Kidney capillary endothelial cell (primary cell): ENCODE data around the gene GPR32.
"Not testable (repeated sequence)": the region's sequence is repeated elsewhere in the genome, so short reads cannot be mapped to it uniquely, and the experiment has no call there.

ENCODE experiments used
- DNase-seq: peaks from one replicate; pipeline ENCODE4 v3.0.0-alpha.2; 2018; ENCODE audit warnings: low spot score

The GPR32 gene

DNA sequence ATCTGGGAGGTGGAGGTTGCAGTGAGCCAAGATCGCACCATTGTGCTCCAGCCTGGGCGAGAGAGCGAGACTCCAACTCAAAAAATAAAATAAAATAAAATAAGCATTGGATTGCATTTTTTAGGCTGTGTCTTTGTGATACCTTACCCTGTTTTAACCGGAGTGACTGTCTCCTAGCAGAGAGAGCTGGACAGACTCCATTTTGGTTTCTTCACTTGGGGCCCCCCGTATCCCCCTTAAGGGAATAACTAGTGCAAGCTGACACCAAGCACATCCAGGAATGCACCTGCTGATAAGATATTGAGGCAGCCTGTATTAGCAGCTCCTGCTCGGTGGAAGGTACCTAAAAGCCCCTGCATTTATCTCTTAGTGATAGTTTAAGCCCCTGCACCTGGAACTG, 20.8 kb upstream of the GPR32 start:
- no peak for DNase-seq

- DNase-seq = no peak
Observed at GRCh38 chr19:50750010-50750409, 20.3 kb upstream of the GPR32 start.

- DNase-seq = no peak
Observed at GRCh38 chr19:50753879-50754278, 16.4 kb upstream of the GPR32 start.

- DNase-seq = not testable (repeated sequence)
Observed at GRCh38 chr19:50756244-50756643, 14.0 kb upstream of the GPR32 start.

DNA sequence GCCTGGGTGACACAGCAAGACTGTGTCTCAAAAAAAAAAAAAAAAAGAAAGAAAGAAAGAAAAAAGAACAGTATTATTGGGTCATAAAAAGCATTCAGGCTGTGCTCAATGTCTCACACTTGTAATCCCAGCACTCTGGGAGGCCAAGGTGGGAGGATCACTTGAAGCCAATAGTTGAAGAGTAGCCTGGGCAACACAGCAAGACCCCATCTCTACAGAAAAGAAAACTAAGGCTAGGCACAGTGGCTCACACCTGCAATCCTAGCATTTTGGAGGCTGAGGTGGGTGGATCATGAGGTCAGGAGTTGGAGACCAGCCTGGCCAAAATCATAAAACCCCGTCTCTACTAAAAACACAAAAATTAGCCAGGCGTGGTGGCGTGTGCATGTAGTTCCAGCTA, 12.6 kb upstream of the GPR32 start:
- not testable (repeated sequence) for DNase-seq

- not testable (repeated sequence) for DNase-seq
Observed at GRCh38 chr19:50759076-50759475, 11.2 kb upstream of the GPR32 start.

DNA sequence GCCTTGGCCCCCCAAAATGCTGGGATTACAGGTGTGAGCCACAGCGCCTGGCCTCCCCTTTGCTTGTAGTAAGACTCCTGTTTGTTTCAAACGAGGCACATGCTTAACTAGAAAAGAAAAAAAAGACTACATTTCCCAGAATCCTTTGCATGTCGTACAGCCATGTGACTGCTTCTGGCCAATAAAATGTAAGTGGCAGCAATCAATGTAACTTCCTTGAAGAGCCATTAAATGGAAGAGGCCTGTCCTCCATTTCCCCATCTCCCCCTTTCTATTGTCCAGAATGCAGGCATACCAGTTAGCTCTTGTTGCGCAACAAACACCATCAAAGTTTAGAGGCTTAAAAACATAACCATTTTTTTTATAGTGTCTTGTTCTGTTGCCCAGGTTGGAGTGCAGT, 10.4 kb upstream of the GPR32 start:
- peak; percentile 20 for DNase-seq

DNA sequence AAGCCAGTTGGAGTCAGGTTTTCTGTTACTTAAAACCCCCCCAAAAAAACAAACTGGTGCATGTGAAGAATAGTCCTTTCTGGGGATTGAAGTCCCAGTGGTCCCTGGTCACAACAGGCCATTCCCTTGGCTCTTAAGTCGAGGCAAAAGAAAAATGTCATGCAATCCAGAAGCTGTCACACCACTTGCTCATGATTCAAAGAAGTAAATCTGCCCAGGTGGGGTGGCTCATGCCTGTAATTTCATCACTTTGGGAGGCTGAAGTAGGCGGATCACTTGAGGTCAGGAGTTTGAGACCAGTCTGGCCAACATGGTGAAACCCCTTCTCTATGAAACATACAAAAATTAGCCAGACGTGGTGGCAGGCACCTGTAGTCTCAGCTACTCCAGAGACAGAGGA, 8.8 kb upstream of the GPR32 start:
- not testable (repeated sequence) for DNase-seq

GRCh38 chr19:50763521-50763920, 6.7 kb upstream of the GPR32 start:
- DNase-seq = not testable (repeated sequence)

GRCh38 chr19:50764409-50764808, 5.9 kb upstream of the GPR32 start:
- DNase-seq = no peak

DNA sequence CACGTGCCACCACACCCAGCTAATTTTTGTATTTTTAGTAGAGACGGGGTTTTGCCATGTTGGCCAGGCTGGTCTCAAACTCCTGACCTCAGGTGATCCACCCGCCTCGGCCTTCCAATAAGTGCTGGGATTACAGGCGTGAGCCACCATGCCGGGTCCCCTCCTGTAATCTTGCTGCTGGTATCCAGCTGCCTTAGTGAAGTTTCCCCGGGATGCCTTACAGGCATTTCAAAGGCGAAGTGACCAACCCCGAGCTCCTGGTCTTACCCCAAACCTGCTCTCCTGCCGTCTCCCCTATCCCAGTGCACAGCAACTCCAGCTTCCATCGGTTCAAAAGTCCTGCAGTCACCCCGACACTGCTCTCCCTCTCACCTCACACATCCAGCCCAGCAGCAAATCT, 3.5 kb upstream of the GPR32 start:
- DNase-seq = not testable (repeated sequence)

GRCh38 chr19:50767263-50767662, 3.0 kb upstream of the GPR32 start:
- DNase-seq = not testable (repeated sequence)

- no peak for DNase-seq
Observed at GRCh38 chr19:50768277-50768676, 2.0 kb upstream of the GPR32 start.

- DNase-seq = no peak
Observed at GRCh38 chr19:50770888-50771287, 624 bp downstream of the GPR32 start.

GRCh38 chr19:50772476-50772875, 2.2 kb downstream of the GPR32 start:
- DNase-seq = no peak

DNA sequence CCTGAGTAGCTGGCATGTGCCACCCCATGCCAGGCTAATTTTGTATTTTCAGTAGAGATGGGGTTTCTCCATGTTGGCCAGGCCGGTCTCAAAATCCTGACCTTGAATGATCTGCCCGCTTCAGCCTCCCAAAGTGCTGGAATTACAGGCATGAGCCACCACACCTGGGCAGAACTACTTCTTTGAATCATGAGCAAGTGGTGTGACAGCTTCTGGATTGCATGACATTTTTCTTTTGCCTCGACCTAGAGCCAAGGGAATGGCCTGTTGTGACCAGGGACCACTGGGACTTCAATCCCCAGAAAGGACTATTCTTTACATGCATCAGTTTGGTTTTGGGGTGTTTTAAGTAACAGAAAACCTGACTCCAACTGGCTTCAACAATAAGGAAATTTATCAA, 2.6 kb downstream of the GPR32 start:
- DNase-seq = not testable (repeated sequence)

GRCh38 chr19:50773454-50773853, 3.2 kb downstream of the GPR32 start:
- DNase-seq = not testable (repeated sequence)

DNA sequence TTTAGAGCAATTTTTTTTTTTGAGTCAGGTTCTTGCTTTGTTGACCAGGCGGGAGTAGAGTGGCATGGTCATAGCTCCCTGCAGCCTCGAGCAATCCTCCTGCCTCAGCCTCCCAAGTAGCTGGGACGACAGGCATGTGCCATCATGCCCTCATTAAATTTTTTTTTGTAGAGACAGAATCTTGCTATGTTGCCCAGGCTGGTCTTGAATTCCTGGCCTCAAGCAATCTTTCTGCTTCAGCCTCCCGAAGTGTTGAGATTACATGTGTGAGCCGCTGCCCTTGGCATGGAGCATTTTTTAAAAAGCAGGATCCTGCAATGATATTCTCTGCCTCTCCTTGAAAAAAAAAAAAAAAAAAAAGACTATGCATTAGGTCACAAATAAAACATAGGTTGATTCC, 5.9 kb downstream of the GPR32 start:
- no peak for DNase-seq

- no peak for DNase-seq
Observed at GRCh38 chr19:50777261-50777660, 7.0 kb downstream of the GPR32 start.

- DNase-seq = no peak
Observed at GRCh38 chr19:50777830-50778303, 7.6 kb downstream of the GPR32 start.

DNA sequence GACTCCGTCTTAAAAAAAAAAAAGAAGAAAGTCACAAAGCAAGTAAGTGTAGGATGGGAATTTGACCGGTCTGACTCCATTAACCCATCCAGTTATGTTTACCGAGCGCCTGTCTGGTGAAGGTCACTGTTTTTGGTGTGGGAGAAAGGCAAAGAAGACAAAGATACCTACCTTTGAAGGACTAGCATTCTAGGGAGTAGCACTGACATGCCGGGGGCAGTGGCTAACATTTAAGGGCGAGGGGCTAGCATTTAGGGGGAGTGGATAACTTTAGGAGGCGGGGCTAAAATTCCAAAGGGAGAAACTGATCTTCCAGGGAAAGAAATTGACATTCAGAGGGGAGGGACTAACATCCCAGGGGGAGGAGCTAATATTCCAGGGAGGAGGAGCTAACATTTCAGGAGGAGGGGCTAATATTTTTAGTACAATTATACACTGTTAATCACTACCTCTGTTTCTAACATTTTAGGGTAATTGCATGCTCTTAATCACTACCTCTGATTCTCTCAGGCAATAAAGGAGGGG, 8.7 kb downstream of the GPR32 start:
- no peak for DNase-seq

GRCh38 chr19:50779504-50780457, 9.5 kb downstream of the GPR32 start:
- no peak for DNase-seq

DNA sequence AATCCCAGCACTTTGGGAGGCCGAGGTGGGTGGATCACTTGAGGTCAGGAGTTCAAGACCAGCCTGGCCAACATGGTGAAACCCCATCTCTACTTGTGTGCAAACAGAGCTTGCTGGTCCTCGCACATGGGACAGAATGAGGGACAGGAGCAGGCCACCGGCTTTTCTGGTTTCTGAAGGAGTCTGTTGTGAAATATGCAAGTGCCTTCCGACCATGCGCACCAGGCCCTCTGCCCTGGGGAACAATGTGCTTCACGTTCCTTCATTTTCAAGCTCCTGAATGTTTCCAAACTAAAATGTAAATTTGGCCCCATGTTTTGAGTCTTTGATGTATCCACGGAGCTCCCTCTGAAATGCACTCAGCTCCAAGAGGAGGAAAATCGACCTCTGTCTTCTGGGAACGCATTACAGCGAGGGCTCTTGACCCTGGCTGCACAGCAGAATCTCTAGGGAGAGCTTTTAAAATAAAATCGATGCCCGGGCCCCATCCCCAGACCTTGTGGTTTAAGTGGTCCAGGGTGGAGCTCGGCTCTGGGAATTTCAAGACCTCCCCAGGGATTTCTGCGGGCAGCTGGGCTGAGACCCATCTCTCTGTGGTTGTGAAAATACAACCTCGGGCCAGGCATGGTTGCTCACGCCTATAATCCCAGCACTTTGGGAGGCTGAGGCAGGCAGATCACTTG, 10.6 kb downstream of the GPR32 start:
- no peak for DNase-seq
